ENCODE results near the gene PLBD2. TPM values are rescaled to one million over a fixed set of nuclear protein-coding genes. Genes with fewer than 3 reads are reported as not detected.

Gene PLBD2
- total RNA-seq, 1 experiment from 2014 or later: 31.4 TPM

DNA sequence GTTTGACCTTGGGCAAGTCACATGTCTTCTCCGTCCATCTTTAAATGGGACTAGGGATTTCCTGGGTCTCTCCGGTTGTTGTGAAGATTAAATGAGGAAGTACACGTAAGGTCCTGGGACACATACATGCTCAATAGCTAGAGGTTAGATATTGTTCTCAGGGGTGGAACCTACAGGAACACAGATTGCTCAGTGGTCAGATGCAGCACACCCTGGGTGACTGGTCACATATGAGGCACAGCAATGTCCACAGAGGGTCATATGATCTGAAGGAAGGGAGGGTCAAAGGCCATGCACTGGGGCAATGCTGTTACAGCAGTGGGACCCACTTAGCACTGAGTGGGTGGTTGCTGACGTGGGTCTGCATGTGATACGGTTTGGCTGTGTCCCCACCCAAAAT is 12.0 kb upstream of the PLBD2 start:
- H3T11ph ChIP-seq (ENCODE audit: low read length): no peak overlapping the region
- no peak overlapping the region for H3K4me3 Mint-ChIP-seq
- no peak overlapping the region for H3K27ac Mint-ChIP-seq
- no peak overlapping the region for H2BK20ac ChIP-seq (ENCODE audit: low read depth, low read length, poor library complexity, severe bottlenecking)
- H3K4me1 Mint-ChIP-seq: peaks cover 7 to 17% of the 10 kb centered on the region in 2 experiments
- no peak overlapping the region for H3K4ac ChIP-seq (ENCODE audit: low read depth, low read length)
- H3K36me3 Mint-ChIP-seq (ENCODE audit: insufficient read depth in 1 of 3, low read depth in 3 of 3): no peaks in the 10 kb centered on the region
- H3K4me2 ChIP-seq (ENCODE audit: insufficient read depth, insufficient read length, low read length): no peak overlapping the region
- H2AK5ac ChIP-seq (ENCODE audit: insufficient read length, low read length): no peak overlapping the region
- H3K18ac ChIP-seq (ENCODE audit: insufficient read length, low read depth, low read length): no peak overlapping the region
- no peak overlapping the region for H3K9ac ChIP-seq (ENCODE audit: extremely low read depth, insufficient read length, low read length)
- no peak overlapping the region for H2BK5ac ChIP-seq (ENCODE audit: insufficient read length, low read length)
- H4K20me1 ChIP-seq (ENCODE audit: control insufficient read depth, insufficient read depth, insufficient read length): no peaks in the 10 kb centered on the region
- no peak overlapping the region for H4K91ac ChIP-seq (ENCODE audit: insufficient read length, low read depth, low read length)
- no peak overlapping the region for H2BK15ac ChIP-seq (ENCODE audit: low read depth, low read length)
- H4K5ac ChIP-seq (ENCODE audit: insufficient read length, low read depth, low read length): no peak overlapping the region
- H3K9me3 Mint-ChIP-seq: no peaks in the 10 kb centered on the region
- no peak overlapping the region for H2BK120ac ChIP-seq (ENCODE audit: low read depth, low read length, poor library complexity, severe bottlenecking)
- no peak overlapping the region for H3K27ac ChIP-seq (ENCODE audit: insufficient read length, low read depth, low read length)
- H3K4me1 ChIP-seq (ENCODE audit: insufficient read depth, low read length): no peaks in the 10 kb centered on the region; the same call in 1 of the 2 replicates
- TF ChIP-seq, protein P1, sequence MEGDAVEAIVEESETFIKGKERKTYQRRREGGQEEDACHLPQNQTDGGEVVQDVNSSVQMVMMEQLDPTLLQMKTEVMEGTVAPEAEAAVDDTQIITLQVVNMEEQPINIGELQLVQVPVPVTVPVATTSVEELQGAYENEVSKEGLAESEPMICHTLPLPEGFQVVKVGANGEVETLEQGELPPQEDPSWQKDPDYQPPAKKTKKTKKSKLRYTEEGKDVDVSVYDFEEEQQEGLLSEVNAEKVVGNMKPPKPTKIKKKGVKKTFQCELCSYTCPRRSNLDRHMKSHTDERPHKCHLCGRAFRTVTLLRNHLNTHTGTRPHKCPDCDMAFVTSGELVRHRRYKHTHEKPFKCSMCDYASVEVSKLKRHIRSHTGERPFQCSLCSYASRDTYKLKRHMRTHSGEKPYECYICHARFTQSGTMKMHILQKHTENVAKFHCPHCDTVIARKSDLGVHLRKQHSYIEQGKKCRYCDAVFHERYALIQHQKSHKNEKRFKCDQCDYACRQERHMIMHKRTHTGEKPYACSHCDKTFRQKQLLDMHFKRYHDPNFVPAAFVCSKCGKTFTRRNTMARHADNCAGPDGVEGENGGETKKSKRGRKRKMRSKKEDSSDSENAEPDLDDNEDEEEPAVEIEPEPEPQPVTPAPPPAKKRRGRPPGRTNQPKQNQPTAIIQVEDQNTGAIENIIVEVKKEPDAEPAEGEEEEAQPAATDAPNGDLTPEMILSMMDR (conservative IDR thresholded peaks at IDR 0.05): no peak
- H3K23me2 ChIP-seq (ENCODE audit: insufficient read length, low read depth, low read length, poor library complexity, severe bottlenecking): no peaks in the 10 kb centered on the region
- H3K79me2 ChIP-seq (ENCODE audit: insufficient read depth, low read length): no peaks in the 10 kb centered on the region
- no peak overlapping the region for H2AFZ ChIP-seq (ENCODE audit: low read length)
- no peak overlapping the region for H4K8ac ChIP-seq (replicated peaks; ENCODE audit: insufficient read length, low read depth, low read length)
- H3K9me3 ChIP-seq (ENCODE audit: control insufficient read depth, low read depth, low read length): no peaks in the 10 kb centered on the region
- DNase-seq: no peak
- peaks cover 8% of the 10 kb centered on the region for H3K27me3 Mint-ChIP-seq (ENCODE audit: low read depth)
- WGBS (ENCODE audit: extremely low coverage, insufficient read length, low lambda C conversion rate): no CpG with 5 or more reads among the region's 5 CpGs
- no peaks in the 10 kb centered on the region for H3K79me1 ChIP-seq (ENCODE audit: insufficient read depth, low read depth, low read length, poor library complexity, severe bottlenecking)
- H3K27me3 ChIP-seq (ENCODE audit: insufficient read depth, low read length): no peaks in the 10 kb centered on the region
- H3K14ac ChIP-seq (ENCODE audit: insufficient read depth, low read length): no peak overlapping the region
- no peak overlapping the region for H2BK12ac ChIP-seq (ENCODE audit: insufficient read length, low read depth, low read length)
- H3K56ac ChIP-seq (ENCODE audit: insufficient read length, low read depth, low read length): no peak overlapping the region
- H3K23ac ChIP-seq (ENCODE audit: insufficient read length, low read depth, low read length): no peak overlapping the region
